Caco-2 (cell line): ENCODE data around the gene PIK3CA. TPM values are rescaled to one million over a fixed set of nuclear protein-coding genes. Genes with fewer than 3 reads are reported as not detected.
"Not testable (repeated sequence)": the region's sequence is repeated elsewhere in the genome, so short reads cannot be mapped to it uniquely, and the experiment has no call there.

Experiments
- BruUV-seq: library from RNA; stranded (reverse); fragments of 400-500 nt; replicated peaks from 2 replicates; lab custom pipeline; 2021; lab: Mats Ljungman, UMichigan
- CTCF ChIA-PET: fragments of 300-600 bp; sonication (Branson Sonifier 250); formaldehyde crosslinking; loops from one replicate; lab custom pipeline; 2022; ENCODE audit warnings: antibody characterized with exemption; lab: Charles Lee
- POLR2A ChIA-PET: fragments of 300-600 bp; sonication (Branson Sonifier 250); formaldehyde crosslinking; loops from one replicate; lab custom pipeline; 2022; ENCODE audit warnings: antibody characterized with exemption; lab: Charles Lee
- DNase-seq, 2 experiments: peaks; one replicate each; pipeline versions ENCODE4 v3.0.0 to v3.0.0-alpha.2; 2020 to 2022
- H3K27me3 ChIP-seq: replicated peaks from 2 replicates; pipeline ENCODE4 v1.6.0; 2011; ENCODE audit warnings: low read length; ENCODE audit not compliant: control insufficient read depth, insufficient read depth
- H3K36me3 ChIP-seq: 2 replicates; pipeline ENCODE4 v1.5.1; 2011; ENCODE audit warnings: low read length; ENCODE audit not compliant: control insufficient read depth, insufficient read depth
- H3K4me1 ChIP-seq: fragments of 250-450 bp; sonication (Bioruptor Pico); 2 replicates; pipeline ENCODE4 v1.5.1; 2020; ENCODE audit warnings: mild to moderate bottlenecking
- H3K4me3 ChIP-seq: 2 replicates; pipeline ENCODE4 v1.5.1; 2011; ENCODE audit warnings: low read depth, mild to moderate bottlenecking, control low read depth, low read length
- H3K9me3 ChIP-seq: fragments of 250-450 bp; sonication (Bioruptor Pico); 2 replicates; pipeline ENCODE4 v1.5.1; 2020; ENCODE audit warnings: mild to moderate bottlenecking, moderate library complexity
- H3K27ac Mint-ChIP-seq: one replicate; pipeline ENCODE4 v1.8.0; 2022; ENCODE audit warnings: mixed read lengths; ENCODE audit not compliant: unreplicated experiment
- H3K27me3 Mint-ChIP-seq: one replicate; pipeline ENCODE4 v1.8.0; 2022; ENCODE audit warnings: mixed read lengths; ENCODE audit not compliant: insufficient read depth, unreplicated experiment
- H3K36me3 Mint-ChIP-seq: one replicate; pipeline ENCODE4 v1.8.0; 2022; ENCODE audit warnings: mild to moderate bottlenecking, mixed read lengths; ENCODE audit not compliant: insufficient read depth, unreplicated experiment
- H3K4me1 Mint-ChIP-seq: one replicate; pipeline ENCODE4 v1.8.0; 2022; ENCODE audit warnings: low read depth, mixed read lengths; ENCODE audit not compliant: unreplicated experiment
- H3K4me3 Mint-ChIP-seq: one replicate; pipeline ENCODE4 v1.8.0; 2022; ENCODE audit warnings: mild to moderate bottlenecking, moderate library complexity, mixed read lengths; ENCODE audit not compliant: unreplicated experiment
- H3K9me3 Mint-ChIP-seq: one replicate; pipeline ENCODE4 v1.8.0; 2022; ENCODE audit warnings: mixed read lengths; ENCODE audit not compliant: unreplicated experiment
- CTCF ChIP-seq, 2 experiments: fragments of 200-600 bp in 1 of 2; IDR thresholded peaks; 1 replicate in 1 of 2; 2 replicates in 1 of 2; pipeline versions ENCODE4 v1.5.1 to v1.8.0; 2011 to 2022; ENCODE audit warnings: antibody characterized with exemption in 1 of 2, control low read depth in 1 of 2, inconsistent platforms in 1 of 2, low read depth in 1 of 2, low read length in 1 of 2, mild to moderate bottlenecking in 1 of 2, moderate library complexity in 1 of 2; ENCODE audit not compliant: insufficient read depth in 1 of 2, severe bottlenecking in 1 of 2, unreplicated experiment in 1 of 2
- intact Hi-C: fragments of 100-400 bp; cut with micrococcal nuclease; formaldehyde crosslinking; loops from one replicate; pipeline ENCODE4 v1.10.0; 2022; ENCODE audit not compliant: unreplicated experiment
- total RNA-seq: library from RNA; stranded (reverse); gene quantifications from 2 replicates; pipeline ENCODE4 v1.2.3, GENCODE V29; 2022

PIK3CA gene
- total RNA-seq, 1 experiment from 2014 or later = 10.6 TPM

GRCh38 chr3:179269152-179269707 lies 121.1 kb downstream of the PIK3CA start:
- ChIA-PET POLR2A (no interaction called here), CTCF (no interaction called here)
- H3K4me1 ChIP-seq = no peaks in the 10 kb centered on the region
- H3K36me3 ChIP-seq = no peaks in the 10 kb centered on the region
- no TSS peak for BruUV-seq
- H3K4me3 Mint-ChIP-seq = no peak overlapping the region
- TF ChIP-seq CTCF (IDR thresholded peaks at IDR 0.05; ENCODE audit: insufficient read depth in 1 of 2, low read depth in 1 of 2, low read length in 1 of 2, severe bottlenecking in 1 of 2, unreplicated experiment in 1 of 2) = no peak
- no peaks in the 10 kb centered on the region for H3K4me1 Mint-ChIP-seq
- H3K27ac Mint-ChIP-seq = no peak overlapping the region
- H3K27me3 ChIP-seq = no peaks in the 10 kb centered on the region; the same call in 1 of the 2 replicates
- no peak for DNase-seq
- H3K9me3 Mint-ChIP-seq = no peaks in the 10 kb centered on the region
- H3K9me3 ChIP-seq = no peaks in the 10 kb centered on the region
- no peaks in the 10 kb centered on the region for H3K36me3 Mint-ChIP-seq
- H3K27me3 Mint-ChIP-seq = no peaks in the 10 kb centered on the region
- intact Hi-C loops = no loop called here
- H3K4me3 ChIP-seq = no peak overlapping the region

- Histone ChIP-seq H3K36me3 (no peaks in the 10 kb centered on the region), H3K9me3 (no peaks in the 10 kb centered on the region), H3K4me1 (no peaks in the 10 kb centered on the region), H3K27me3 (no peaks in the 10 kb centered on the region), H3K4me3 (no peak overlapping the region)
- DNase-seq = no peak
- TF ChIP-seq CTCF (IDR thresholded peaks at IDR 0.05; ENCODE audit: insufficient read depth in 1 of 2, low read depth in 1 of 2, low read length in 1 of 2, severe bottlenecking in 1 of 2, unreplicated experiment in 1 of 2) = no peak
- no peaks in the 10 kb centered on the region for H3K4me1 Mint-ChIP-seq
- no peak overlapping the region for H3K4me3 Mint-ChIP-seq
- BruUV-seq = no TSS peak
- POLR2A ChIA-PET = no interaction called here
- no peak overlapping the region for H3K27ac Mint-ChIP-seq
- CTCF ChIA-PET = interaction anchor here (0.6 to 0.7 kb wide), 2 partner anchors 129 to 167 kb away, joined by 3 to 5 read pairs; no protein-coding TSS in a partner anchor
- no peaks in the 10 kb centered on the region for H3K27me3 Mint-ChIP-seq
- no peaks in the 10 kb centered on the region for H3K9me3 Mint-ChIP-seq
- H3K36me3 Mint-ChIP-seq = no peaks in the 10 kb centered on the region
- intact Hi-C loops = loop anchor here (5.0 kb wide), 1 partner anchor 125 kb away; the partner anchor contains the start of gene PIK3CA
Observed at GRCh38 chr3:179272385-179272784, 124.2 kb downstream of the PIK3CA start.

GRCh38 chr3:179274434-179274833 lies 126.3 kb downstream of the PIK3CA start:
- H3K9me3 ChIP-seq, H3K9me3 Mint-ChIP-seq, H3K4me1 ChIP-seq, H3K36me3 Mint-ChIP-seq, CTCF ChIA-PET, H3K4me3 ChIP-seq, H3K36me3 ChIP-seq, H3K27ac Mint-ChIP-seq, DNase-seq, H3K4me3 Mint-ChIP-seq, POLR2A ChIA-PET, H3K27me3 ChIP-seq, BruUV-seq, H3K27me3 Mint-ChIP-seq, H3K4me1 Mint-ChIP-seq: not testable (repeated sequence)
- intact Hi-C loops = loop anchor here (5.0 kb wide), 1 partner anchor 127 kb away; the partner anchor contains the start of gene PIK3CA
